Fibroblast of the aortic adventitia (primary cell): ENCODE measurements around the gene NELFA. TPM values are rescaled to one million over a fixed set of nuclear protein-coding genes. Genes with fewer than 3 reads are reported as not detected.

Experiments
- DNase-seq: peaks from one replicate; pipeline ENCODE4 v3.0.0-alpha.2; 2010; ENCODE audit warnings: low read depth
- H3K4me3 ChIP-seq: 2 replicates; pipeline ENCODE4 v1.5.1; 2011; ENCODE audit warnings: low read depth, mild to moderate bottlenecking, control low read depth, low read length, moderate library complexity
- CTCF ChIP-seq: IDR thresholded peaks from 2 replicates; pipeline ENCODE4 v1.5.1; 2011; ENCODE audit warnings: mild to moderate bottlenecking, low read length, control low read depth, inconsistent platforms; ENCODE audit not compliant: insufficient read depth
- total RNA-seq: library from RNA; depleted of rRNA; stranded (reverse); fragments of >200 nt; gene quantifications from 2 replicates; pipeline ENCODE4 v1.2.3, GENCODE V29; 2012; ENCODE audit warnings: low replicate concordance

Gene NELFA
- total RNA-seq, 1 donor: 14.8 TPM

GRCh38 chr4:1987721-1988326 lies 20.9 kb downstream of the NELFA start:
- DNase-seq: no peak
- no peak overlapping the region for H3K4me3 ChIP-seq
- no peak for TF ChIP-seq CTCF

DNA sequence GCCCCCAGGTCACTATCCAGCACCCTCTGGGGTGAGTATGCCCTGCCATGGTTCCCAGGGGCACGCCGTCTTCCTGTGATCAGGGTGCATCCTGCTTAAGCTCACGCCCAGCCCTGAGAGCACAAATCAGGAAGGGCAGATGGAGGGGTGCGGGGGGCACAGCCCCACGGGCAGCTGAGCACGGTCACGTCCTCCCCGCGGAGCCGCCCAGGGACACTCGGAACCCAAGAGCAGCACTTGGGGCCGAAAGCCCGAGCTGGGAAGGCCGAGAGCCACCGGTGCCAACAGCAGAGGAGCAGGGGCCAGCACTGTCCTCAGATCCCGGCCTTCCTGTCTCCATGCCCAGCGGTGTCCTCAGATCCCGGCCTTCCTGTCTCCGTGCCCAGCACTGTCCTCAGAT lies 21.5 kb downstream of the NELFA start:
- H3K4me3 ChIP-seq: no peak overlapping the region
- no peak for DNase-seq
- no peak for TF ChIP-seq CTCF

DNA sequence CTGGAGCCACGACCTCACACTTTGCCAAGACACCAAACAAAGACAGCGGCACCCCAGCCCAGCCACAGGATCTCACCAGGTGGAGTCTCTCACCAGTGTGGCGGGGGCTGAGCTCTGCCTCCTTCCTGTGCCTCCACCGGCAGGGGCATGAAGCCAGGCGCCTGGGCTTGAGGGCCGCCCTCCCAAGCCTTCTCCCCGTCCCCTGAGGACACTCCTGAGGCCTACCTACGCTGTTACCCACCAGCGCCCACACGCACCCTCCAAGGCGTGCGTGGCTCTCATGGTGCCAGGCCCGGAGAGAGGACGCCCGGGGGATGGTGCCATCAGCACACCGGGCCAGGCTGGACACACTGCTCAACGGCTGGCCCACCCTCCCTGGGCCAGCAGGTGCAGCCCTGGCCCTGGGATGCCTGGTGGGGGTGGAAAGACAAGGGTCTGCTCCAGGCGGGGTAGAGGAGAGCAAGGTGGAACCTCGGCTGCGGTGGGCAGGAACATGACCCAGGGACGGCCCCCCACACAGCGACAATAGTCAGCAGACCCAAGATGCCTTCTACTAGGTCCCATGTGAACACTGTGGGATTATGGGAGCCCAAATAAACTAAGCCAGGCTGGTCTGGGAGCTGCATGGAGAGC lies 22.1 kb downstream of the NELFA start:
- H3K4me3 ChIP-seq: no peak overlapping the region
- no peak for DNase-seq
- TF ChIP-seq CTCF: no peak

GRCh38 chr4:1985780-1986577 lies 22.8 kb downstream of the NELFA start:
- no peak for DNase-seq
- TF ChIP-seq CTCF: no peak
- no peak overlapping the region for H3K4me3 ChIP-seq

- no peak for DNase-seq
- no peak overlapping the region for H3K4me3 ChIP-seq
- no peak for TF ChIP-seq CTCF
Measured at GRCh38 chr4:1985294-1985693, 23.5 kb downstream of the NELFA start.

GRCh38 chr4:1984406-1985191 lies 24.2 kb downstream of the NELFA start:
- no peak for DNase-seq
- no peak for TF ChIP-seq CTCF
- no peak overlapping the region for H3K4me3 ChIP-seq
